DOHH2 (cell line): ENCODE results near the gene PTPN22.

ENCODE experiments used
- CTCF ChIP-seq: fragments of 200-600 bp; sonication (generic); IDR thresholded peaks from one replicate; pipeline ENCODE4 v1.5.1; 2014; ENCODE audit warnings: antibody characterized with exemption, mild to moderate bottlenecking, low read depth, low read length; ENCODE audit not compliant: poor library complexity, severe bottlenecking
- EZH2phosphoT487 ChIP-seq: fragments of 200-600 bp; sonication (generic); IDR thresholded peaks from 2 replicates; pipeline ENCODE4 v1.6.1; 2017; ENCODE audit warnings: borderline replicate concordance, mild to moderate bottlenecking, antibody characterized with exemption, low read length, moderate library complexity, mixed read lengths

- no peak for TF ChIP-seq CTCF
- no peak for TF ChIP-seq EZH2phosphoT487
These were observed 8.2 kb upstream of the PTPN22 start for GRCh38 chr1:113879739-113880038.
